ENCODE data around the gene IPO8. TPM values are rescaled to one million over a fixed set of nuclear protein-coding genes. Genes with fewer than 3 reads are reported as not detected.
A peak's percentile ranks its signal among the peaks of the same experiment; 100 is the strongest.
"Not testable (repeated sequence)": the region's sequence is repeated elsewhere in the genome, so short reads cannot be mapped to it uniquely, and the experiment has no call there.

The IPO8 gene
- total RNA-seq, 1 experiment from 2014 or later: 50.4 TPM

DNA sequence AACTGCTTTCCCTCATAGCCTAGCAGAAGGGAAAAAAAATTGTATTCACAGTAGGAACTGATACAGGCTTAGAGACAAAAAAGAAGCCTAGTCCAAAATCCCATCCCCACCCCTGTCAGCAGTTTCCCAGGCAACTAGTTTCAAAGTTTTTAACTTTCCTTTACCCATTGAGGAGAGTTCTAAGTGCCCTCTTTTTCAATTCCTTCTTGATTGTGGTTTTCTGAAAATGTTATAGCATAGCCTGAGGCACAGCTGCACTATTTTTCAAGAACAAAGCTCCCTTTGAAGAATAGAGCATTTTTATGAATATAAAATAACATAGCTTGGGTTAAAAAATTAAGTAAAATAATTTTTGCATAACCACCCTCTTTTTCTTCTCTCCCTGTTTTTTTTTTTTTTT, 81.6 kb downstream of the IPO8 start:
- no TSS peak for BruUV-seq (replicated peaks)
- H3K4me1 ChIP-seq: peaks cover 10% of the 10 kb centered on the region
- no peak overlapping the region for H3K4me3 Mint-ChIP-seq (ENCODE audit: unreplicated experiment)
- H3K27ac Mint-ChIP-seq (ENCODE audit: unreplicated experiment): no peak overlapping the region
- intact Hi-C loops (cut with micrococcal nuclease; ENCODE audit: unreplicated experiment): no loop called here
- H3K27me3 Mint-ChIP-seq (ENCODE audit: insufficient read depth, unreplicated experiment): no peaks in the 10 kb centered on the region
- no peaks in the 10 kb centered on the region for H3K36me3 Mint-ChIP-seq (ENCODE audit: insufficient read depth, unreplicated experiment)
- CTCF ChIA-PET: no interaction called here
- no peaks in the 10 kb centered on the region for H3K36me3 ChIP-seq (ENCODE audit: control insufficient read depth, insufficient read depth, low read length)
- no peak overlapping the region for H3K4me3 ChIP-seq (ENCODE audit: low read depth, low read length)
- TF ChIP-seq, protein P1, sequence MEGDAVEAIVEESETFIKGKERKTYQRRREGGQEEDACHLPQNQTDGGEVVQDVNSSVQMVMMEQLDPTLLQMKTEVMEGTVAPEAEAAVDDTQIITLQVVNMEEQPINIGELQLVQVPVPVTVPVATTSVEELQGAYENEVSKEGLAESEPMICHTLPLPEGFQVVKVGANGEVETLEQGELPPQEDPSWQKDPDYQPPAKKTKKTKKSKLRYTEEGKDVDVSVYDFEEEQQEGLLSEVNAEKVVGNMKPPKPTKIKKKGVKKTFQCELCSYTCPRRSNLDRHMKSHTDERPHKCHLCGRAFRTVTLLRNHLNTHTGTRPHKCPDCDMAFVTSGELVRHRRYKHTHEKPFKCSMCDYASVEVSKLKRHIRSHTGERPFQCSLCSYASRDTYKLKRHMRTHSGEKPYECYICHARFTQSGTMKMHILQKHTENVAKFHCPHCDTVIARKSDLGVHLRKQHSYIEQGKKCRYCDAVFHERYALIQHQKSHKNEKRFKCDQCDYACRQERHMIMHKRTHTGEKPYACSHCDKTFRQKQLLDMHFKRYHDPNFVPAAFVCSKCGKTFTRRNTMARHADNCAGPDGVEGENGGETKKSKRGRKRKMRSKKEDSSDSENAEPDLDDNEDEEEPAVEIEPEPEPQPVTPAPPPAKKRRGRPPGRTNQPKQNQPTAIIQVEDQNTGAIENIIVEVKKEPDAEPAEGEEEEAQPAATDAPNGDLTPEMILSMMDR (IDR thresholded peaks at IDR 0.05; ENCODE audit: insufficient read depth in 1 of 2, low read depth in 1 of 2, low read length in 1 of 2, severe bottlenecking in 1 of 2, unreplicated experiment in 1 of 2): no peak
- POLR2A ChIA-PET: no interaction called here
- no peaks in the 10 kb centered on the region for H3K27me3 ChIP-seq (replicated peaks; ENCODE audit: control insufficient read depth, insufficient read depth, low read length)
- no peaks in the 10 kb centered on the region for H3K9me3 ChIP-seq
- H3K4me1 Mint-ChIP-seq (ENCODE audit: low read depth, unreplicated experiment): peaks cover 15% of the 10 kb centered on the region
- peaks cover 17% of the 10 kb centered on the region for H3K9me3 Mint-ChIP-seq (ENCODE audit: unreplicated experiment)
- DNase-seq: no peak

DNA sequence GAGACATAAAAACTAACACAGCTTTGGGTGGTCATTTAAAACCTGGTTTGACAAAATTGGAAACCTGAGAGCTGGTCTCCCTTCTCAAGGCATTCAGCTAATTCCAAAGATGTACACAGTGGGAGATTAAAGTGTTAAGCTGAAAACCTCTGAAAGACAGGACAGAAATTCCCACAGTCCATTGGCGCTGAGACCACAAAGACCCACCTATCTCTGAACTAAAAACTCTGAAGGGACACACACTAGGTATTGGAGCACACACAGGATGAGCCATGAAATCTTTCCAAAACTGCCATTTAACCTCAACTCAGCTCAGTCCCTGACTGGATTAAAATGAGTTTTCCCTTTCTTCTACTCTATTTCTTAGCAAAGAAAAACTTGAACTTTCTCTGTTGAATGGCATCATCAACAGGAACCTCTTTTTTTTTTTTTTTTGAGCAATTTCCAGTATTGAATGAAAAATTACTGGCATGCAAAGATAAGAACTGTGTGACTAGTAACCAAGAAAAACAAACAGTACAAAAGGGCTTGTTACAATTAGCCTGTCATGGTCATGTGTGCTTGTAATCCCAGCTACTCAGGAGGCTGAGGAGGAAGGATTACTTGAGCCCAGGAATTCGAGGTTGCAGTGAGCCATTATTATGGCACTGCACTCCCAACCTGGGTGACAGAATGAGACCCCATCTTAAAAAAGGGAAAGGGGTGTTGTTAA, 82.4 kb downstream of the IPO8 start:
- TF ChIP-seq, protein P1 (IDR thresholded peaks at IDR 0.05; ENCODE audit: insufficient read depth in 1 of 2, low read depth in 1 of 2, low read length in 1 of 2, severe bottlenecking in 1 of 2, unreplicated experiment in 1 of 2): no peak
- Mint-ChIP-seq H3K27ac (ENCODE audit: unreplicated experiment) (peak overlapping the region; percentile 29), H3K9me3 (ENCODE audit: unreplicated experiment) (peaks cover 17% of the 10 kb centered on the region), H3K36me3 (ENCODE audit: insufficient read depth, unreplicated experiment) (no peaks in the 10 kb centered on the region), H3K4me1 (ENCODE audit: low read depth, unreplicated experiment) (peaks cover 15% of the 10 kb centered on the region), H3K27me3 (ENCODE audit: insufficient read depth, unreplicated experiment) (no peaks in the 10 kb centered on the region), H3K4me3 (ENCODE audit: unreplicated experiment) (no peak overlapping the region)
- H3K27me3 ChIP-seq (replicated peaks; ENCODE audit: control insufficient read depth, insufficient read depth, low read length): no peaks in the 10 kb centered on the region
- H3K4me1 ChIP-seq: peaks cover 10% of the 10 kb centered on the region
- no TSS peak for BruUV-seq (replicated peaks)
- no peak overlapping the region for H3K4me3 ChIP-seq (ENCODE audit: low read depth, low read length)
- no peaks in the 10 kb centered on the region for H3K36me3 ChIP-seq (ENCODE audit: control insufficient read depth, insufficient read depth, low read length)
- no peaks in the 10 kb centered on the region for H3K9me3 ChIP-seq
- intact Hi-C loops (cut with micrococcal nuclease; ENCODE audit: unreplicated experiment): no loop called here
- peak in 1 of 2 experiments; percentile 42 for DNase-seq
- POLR2A ChIA-PET: no interaction called here
- CTCF ChIA-PET: interaction anchor here (0.7 kb wide), 1 partner anchor 28 kb away, joined by 4 read pairs; no protein-coding TSS in a partner anchor

DNA sequence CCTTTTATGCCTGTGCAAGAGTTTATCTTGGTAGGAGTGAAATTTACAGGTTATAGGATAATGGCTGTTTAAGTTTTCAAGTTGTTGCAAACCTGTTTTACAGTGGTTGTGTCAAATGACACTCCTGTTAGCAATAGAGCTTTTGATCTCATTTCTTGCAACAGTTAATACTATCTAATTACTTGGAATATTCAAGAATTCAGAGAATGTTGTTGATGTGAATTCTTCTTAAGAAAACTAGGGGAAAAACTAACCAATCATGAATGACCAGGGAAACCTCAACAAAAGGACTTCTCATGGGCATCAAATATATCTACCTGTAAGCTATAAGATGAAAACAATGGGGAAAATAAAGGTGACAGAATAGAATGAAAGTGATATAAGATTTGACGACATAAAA, 85.0 kb downstream of the IPO8 start:
- H3K4me1 ChIP-seq: peaks cover 10% of the 10 kb centered on the region
- Mint-ChIP-seq H3K4me3 (ENCODE audit: unreplicated experiment) (no peak overlapping the region), H3K9me3 (ENCODE audit: unreplicated experiment) (peaks cover 17% of the 10 kb centered on the region), H3K36me3 (ENCODE audit: insufficient read depth, unreplicated experiment) (no peaks in the 10 kb centered on the region), H3K4me1 (ENCODE audit: low read depth, unreplicated experiment) (peaks cover 15% of the 10 kb centered on the region), H3K27ac (ENCODE audit: unreplicated experiment) (no peak overlapping the region), H3K27me3 (ENCODE audit: insufficient read depth, unreplicated experiment) (no peaks in the 10 kb centered on the region)
- H3K9me3 ChIP-seq: no peaks in the 10 kb centered on the region
- CTCF ChIA-PET: no interaction called here
- POLR2A ChIA-PET: no interaction called here
- intact Hi-C loops (cut with micrococcal nuclease; ENCODE audit: unreplicated experiment): no loop called here
- BruUV-seq (replicated peaks): no TSS peak
- DNase-seq: no peak
- TF ChIP-seq, protein P1 (IDR thresholded peaks at IDR 0.05; ENCODE audit: insufficient read depth in 1 of 2, low read depth in 1 of 2, low read length in 1 of 2, severe bottlenecking in 1 of 2, unreplicated experiment in 1 of 2): no peak
- H3K4me3 ChIP-seq (ENCODE audit: low read depth, low read length): no peak overlapping the region
- no peaks in the 10 kb centered on the region for H3K36me3 ChIP-seq (ENCODE audit: control insufficient read depth, insufficient read depth, low read length)
- H3K27me3 ChIP-seq (replicated peaks; ENCODE audit: control insufficient read depth, insufficient read depth, low read length): no peaks in the 10 kb centered on the region

DNA sequence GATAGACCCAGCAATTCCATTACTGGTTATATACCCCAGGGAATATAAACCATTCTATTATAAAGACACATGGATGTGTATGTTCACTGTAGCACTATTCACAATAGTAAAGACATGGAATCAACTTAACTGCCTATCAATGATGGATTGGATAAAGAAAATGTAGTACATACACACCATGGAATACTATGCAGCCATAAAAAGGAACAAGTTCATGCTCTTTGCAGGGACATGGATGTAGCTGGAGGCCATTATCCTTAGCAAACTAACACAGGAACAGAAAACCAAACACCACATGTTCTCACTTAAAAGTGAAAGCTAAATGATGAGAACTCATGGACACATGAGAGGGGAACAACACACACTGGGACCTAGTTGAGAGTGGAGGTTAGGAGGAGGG, 85.8 kb downstream of the IPO8 start:
- H3K27ac Mint-ChIP-seq (ENCODE audit: unreplicated experiment); CTCF ChIA-PET; BruUV-seq (replicated peaks); POLR2A ChIA-PET; DNase-seq; H3K4me3 Mint-ChIP-seq (ENCODE audit: unreplicated experiment); H3K36me3 Mint-ChIP-seq (ENCODE audit: insufficient read depth, unreplicated experiment); H3K27me3 ChIP-seq (replicated peaks; ENCODE audit: control insufficient read depth, insufficient read depth, low read length); H3K36me3 ChIP-seq (ENCODE audit: control insufficient read depth, insufficient read depth, low read length); intact Hi-C loops (cut with micrococcal nuclease; ENCODE audit: unreplicated experiment); H3K27me3 Mint-ChIP-seq (ENCODE audit: insufficient read depth, unreplicated experiment); H3K9me3 ChIP-seq; H3K4me3 ChIP-seq (ENCODE audit: low read depth, low read length); H3K4me1 ChIP-seq: not testable (repeated sequence)
- peaks cover 17% of the 10 kb centered on the region for H3K9me3 Mint-ChIP-seq (ENCODE audit: unreplicated experiment)
- peaks cover 15% of the 10 kb centered on the region for H3K4me1 Mint-ChIP-seq (ENCODE audit: low read depth, unreplicated experiment)

DNA sequence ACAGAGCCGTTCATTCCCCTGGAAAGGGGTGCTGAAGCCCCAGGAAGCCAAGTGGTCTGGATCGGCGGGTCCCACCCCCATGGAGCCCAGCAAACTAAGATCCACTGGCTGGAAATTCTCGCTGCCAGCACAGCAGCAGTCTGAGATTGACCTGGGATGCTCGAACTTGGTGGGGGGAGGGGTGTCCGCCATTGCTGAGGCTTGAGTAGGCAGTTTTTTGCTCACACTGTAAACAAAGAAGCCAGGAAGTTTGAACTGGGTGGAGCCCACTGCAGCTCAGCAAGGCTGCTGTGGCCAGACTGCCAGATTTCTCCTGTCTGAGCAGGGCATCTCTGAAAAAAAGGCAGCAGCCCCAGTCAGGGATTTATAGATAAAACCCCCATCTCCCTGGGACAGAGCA, 91.4 kb downstream of the IPO8 start:
- intact Hi-C loops (cut with micrococcal nuclease; ENCODE audit: unreplicated experiment); H3K4me1 Mint-ChIP-seq (ENCODE audit: low read depth, unreplicated experiment); H3K27me3 Mint-ChIP-seq (ENCODE audit: insufficient read depth, unreplicated experiment); BruUV-seq (replicated peaks); H3K36me3 ChIP-seq (ENCODE audit: control insufficient read depth, insufficient read depth, low read length); H3K36me3 Mint-ChIP-seq (ENCODE audit: insufficient read depth, unreplicated experiment); CTCF ChIA-PET; H3K27ac Mint-ChIP-seq (ENCODE audit: unreplicated experiment); H3K4me3 Mint-ChIP-seq (ENCODE audit: unreplicated experiment); H3K9me3 ChIP-seq; H3K4me3 ChIP-seq (ENCODE audit: low read depth, low read length); H3K27me3 ChIP-seq (replicated peaks; ENCODE audit: control insufficient read depth, insufficient read depth, low read length); POLR2A ChIA-PET: not testable (repeated sequence)
- peak in 1 of 2 experiments; percentile 35 for DNase-seq
- H3K9me3 Mint-ChIP-seq (ENCODE audit: unreplicated experiment): peaks cover 24% of the 10 kb centered on the region
- H3K4me1 ChIP-seq: peaks cover 10% of the 10 kb centered on the region

Data from Caco-2 (cell line).